ENCODE data around the gene CRYGA.

Gene CRYGA

DNA sequence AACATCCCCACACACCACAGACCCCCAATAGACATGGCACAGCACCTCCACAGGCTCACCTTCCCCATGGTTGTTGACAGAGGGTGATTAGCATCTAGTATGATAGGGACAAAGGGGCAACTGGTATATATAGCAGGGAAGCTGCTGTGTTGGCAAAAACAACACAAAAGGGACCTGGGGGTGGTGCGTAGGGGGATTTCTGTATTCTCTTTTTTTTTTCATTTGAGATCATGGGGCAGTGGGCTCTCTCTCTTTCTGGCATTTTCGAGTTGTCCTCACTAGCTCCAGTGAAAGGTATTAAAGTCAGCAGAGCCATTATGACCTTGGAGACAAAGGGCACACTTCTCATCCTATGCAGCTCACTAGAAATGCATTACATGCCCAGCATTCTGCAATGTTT is at the start of gene CRYGA:
Gene CRYGA (minus strand): TSS at position 101 of the 400 bp plus-strand sequence. CDS start 33 bp downstream, at position 68.
- no CpG with 5 or more reads among the region's 2 CpGs for WGBS (ENCODE audit: insufficient coverage, insufficient read length)

DNA sequence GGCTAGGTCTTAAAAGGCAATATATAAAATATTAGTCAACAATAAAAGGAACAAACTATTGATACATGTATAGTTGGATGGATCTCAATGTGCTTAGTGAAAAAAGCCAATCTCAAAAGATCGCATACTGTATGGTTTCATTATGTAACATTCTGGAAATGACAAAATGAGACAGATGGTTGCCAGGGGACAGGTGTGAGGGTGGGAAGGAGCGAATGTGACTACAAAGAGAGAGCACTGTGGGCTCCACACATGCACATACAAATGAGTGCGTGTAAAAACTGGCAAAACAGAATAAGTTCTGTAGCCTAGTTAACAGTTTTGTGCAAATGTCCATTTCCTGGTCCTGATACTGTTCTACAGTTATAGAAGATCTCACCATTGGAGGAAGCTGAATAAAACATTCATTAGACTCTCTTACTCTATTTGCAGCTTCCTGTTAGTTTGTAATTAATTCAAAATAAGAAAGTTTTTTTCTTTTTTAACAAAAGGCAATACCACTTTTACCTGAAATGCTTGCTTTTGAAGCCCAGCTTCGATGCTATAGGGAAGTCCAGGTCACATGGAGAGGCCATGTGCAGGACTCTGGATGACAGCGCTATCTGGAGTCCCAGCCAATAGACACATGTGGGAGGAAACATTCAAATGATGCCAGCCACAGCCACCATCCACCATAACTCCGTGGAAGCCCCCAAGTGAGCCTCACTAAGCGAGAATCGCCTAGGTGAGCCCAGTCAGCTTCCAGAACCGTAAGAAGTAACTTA is 47.5 kb upstream of the CRYGA start:
- H3K36me3 ChIP-seq (ENCODE audit: control insufficient read depth, insufficient read depth, low read length) = no peaks in the 10 kb centered on the region
- no peaks in the 10 kb centered on the region for H3K27me3 ChIP-seq (ENCODE audit: control insufficient read depth, insufficient read depth, low read length)
- DNase-seq (ENCODE audit: low read depth, low spot score) = no peak
- no CpG with 5 or more reads among the region's 9 CpGs for WGBS (ENCODE audit: insufficient coverage, insufficient read length)
- no peak overlapping the region for H3K27ac ChIP-seq (ENCODE audit: low read length)
- H3K9me3 ChIP-seq (ENCODE audit: control insufficient read depth, insufficient read depth, low read length) = no peaks in the 10 kb centered on the region
- no peak overlapping the region for H3K4me3 ChIP-seq (ENCODE audit: low read length)
- H3K4me1 ChIP-seq (ENCODE audit: control insufficient read depth, insufficient read depth, low read length) = no peaks in the 10 kb centered on the region

More for the DNA sequence above, at the start of gene CRYGA:
- Histone ChIP-seq H3K36me3 (ENCODE audit: control insufficient read depth, insufficient read depth, low read length) (no peaks in the 10 kb centered on the region), H3K27me3 (ENCODE audit: control insufficient read depth, insufficient read depth, low read length) (no peaks in the 10 kb centered on the region), H3K4me1 (ENCODE audit: control insufficient read depth, insufficient read depth, low read length) (no peaks in the 10 kb centered on the region), H3K4me3 (ENCODE audit: low read length) (no peak within 1 kb of the TSS), H3K27ac (ENCODE audit: low read length) (no peak within 1 kb of the TSS), H3K9me3 (ENCODE audit: control insufficient read depth, insufficient read depth, low read length) (no peaks in the 10 kb centered on the region)
- DNase-seq (ENCODE audit: low read depth, low spot score) = no peak

DNA sequence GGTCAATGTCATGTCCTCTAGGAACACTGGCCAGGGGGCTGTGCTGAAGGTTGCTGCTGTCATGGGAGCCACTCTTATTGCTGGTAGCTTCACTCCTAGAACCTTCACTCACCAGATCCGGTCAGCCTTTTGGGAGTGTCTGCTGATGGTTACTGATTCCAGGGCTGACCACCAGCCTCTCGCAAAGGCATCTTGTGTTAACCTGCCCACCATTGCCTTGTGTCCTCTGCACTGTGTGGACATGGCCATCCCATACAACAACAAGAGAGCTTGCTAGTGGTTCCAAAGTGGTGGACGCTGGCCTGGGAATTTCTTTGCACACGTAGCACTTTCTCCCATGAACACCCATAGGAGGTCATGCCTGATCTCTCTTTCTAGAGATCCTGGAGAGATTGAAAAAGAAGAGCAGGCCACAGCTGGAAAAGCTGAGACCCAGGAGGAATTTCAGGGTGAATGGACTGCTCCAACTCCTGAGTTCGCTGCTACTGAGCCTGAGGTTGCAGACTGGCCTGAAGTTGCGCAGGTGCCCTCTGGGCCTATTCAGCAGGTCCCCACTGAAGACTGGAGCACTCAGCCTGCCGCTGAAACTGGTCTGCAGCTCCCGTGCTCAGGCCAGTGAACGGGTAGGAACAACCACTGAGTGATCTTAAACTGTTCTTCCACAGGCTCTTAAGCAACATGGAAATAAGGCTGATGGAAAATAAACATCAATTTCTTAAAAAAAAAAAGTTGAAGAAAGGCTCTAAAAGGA is 45.1 kb upstream of the CRYGA start:
- Histone ChIP-seq H3K27ac (ENCODE audit: low read length) (no peak overlapping the region), H3K27me3 (ENCODE audit: control insufficient read depth, insufficient read depth, low read length) (no peaks in the 10 kb centered on the region), H3K9me3 (ENCODE audit: control insufficient read depth, insufficient read depth, low read length) (no peaks in the 10 kb centered on the region), H3K4me1 (ENCODE audit: control insufficient read depth, insufficient read depth, low read length) (no peaks in the 10 kb centered on the region), H3K4me3 (ENCODE audit: low read length) (no peak overlapping the region), H3K36me3 (ENCODE audit: control insufficient read depth, insufficient read depth, low read length) (no peaks in the 10 kb centered on the region)
- DNase-seq (ENCODE audit: low read depth, low spot score) = no peak
- no CpG with 5 or more reads among the region's 9 CpGs for WGBS (ENCODE audit: insufficient coverage, insufficient read length)

DNA sequence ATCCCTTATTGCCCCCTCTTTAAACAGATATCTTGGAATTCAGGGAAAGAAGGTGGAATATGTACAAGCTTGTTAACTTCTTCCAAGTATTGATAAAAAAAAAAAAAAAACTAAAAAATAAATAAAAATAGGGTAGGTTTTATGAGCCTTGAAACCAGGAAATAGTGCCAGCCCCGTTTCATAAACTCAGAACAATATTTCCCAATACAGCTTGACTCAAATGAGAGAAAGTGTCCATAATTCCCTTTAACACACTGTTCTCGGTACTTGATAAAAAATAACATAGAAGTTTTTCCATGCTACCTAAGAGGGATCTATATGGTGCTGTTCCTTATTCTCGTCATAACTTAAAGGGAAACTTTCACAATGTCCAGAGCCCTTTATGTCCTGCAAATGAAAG is 44.4 kb upstream of the CRYGA start:
- Histone ChIP-seq H3K4me3 (ENCODE audit: low read length) (no peak overlapping the region), H3K27me3 (ENCODE audit: control insufficient read depth, insufficient read depth, low read length) (no peaks in the 10 kb centered on the region), H3K9me3 (ENCODE audit: control insufficient read depth, insufficient read depth, low read length) (no peaks in the 10 kb centered on the region), H3K36me3 (ENCODE audit: control insufficient read depth, insufficient read depth, low read length) (no peaks in the 10 kb centered on the region), H3K27ac (ENCODE audit: low read length) (no peak overlapping the region), H3K4me1 (ENCODE audit: control insufficient read depth, insufficient read depth, low read length) (no peaks in the 10 kb centered on the region)
- no CpG with 5 or more reads among the region's 3 CpGs for WGBS (ENCODE audit: insufficient coverage, insufficient read length)
- DNase-seq (ENCODE audit: low read depth, low spot score) = no peak

DNA sequence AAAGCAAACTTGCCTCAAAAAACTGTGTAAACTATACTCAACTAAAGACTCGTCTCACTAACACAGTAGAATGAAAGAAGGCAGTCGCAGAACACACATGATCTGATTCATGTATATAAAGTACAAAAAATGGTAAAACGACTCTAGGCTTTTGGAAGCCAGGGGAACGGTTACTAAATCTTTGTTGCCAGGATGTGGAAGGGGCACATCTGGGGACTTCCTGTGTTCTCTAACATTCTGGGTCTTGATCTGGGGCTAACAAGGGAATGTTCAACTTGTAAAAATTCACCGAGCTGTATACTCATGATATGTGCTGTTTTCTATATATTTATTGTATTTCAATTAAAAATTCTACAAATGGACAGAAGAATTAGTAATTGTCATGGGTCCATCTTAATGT is 40.8 kb upstream of the CRYGA start:
- Histone ChIP-seq H3K27me3 (ENCODE audit: control insufficient read depth, insufficient read depth, low read length) (no peaks in the 10 kb centered on the region), H3K4me3 (ENCODE audit: low read length) (no peak overlapping the region), H3K9me3 (ENCODE audit: control insufficient read depth, insufficient read depth, low read length) (no peaks in the 10 kb centered on the region), H3K27ac (ENCODE audit: low read length) (no peak overlapping the region), H3K4me1 (ENCODE audit: control insufficient read depth, insufficient read depth, low read length) (no peaks in the 10 kb centered on the region), H3K36me3 (ENCODE audit: control insufficient read depth, insufficient read depth, low read length) (no peaks in the 10 kb centered on the region)
- WGBS (ENCODE audit: insufficient coverage, insufficient read length) = no CpG with 5 or more reads among the region's 5 CpGs
- DNase-seq (ENCODE audit: low read depth, low spot score) = no peak

DNA sequence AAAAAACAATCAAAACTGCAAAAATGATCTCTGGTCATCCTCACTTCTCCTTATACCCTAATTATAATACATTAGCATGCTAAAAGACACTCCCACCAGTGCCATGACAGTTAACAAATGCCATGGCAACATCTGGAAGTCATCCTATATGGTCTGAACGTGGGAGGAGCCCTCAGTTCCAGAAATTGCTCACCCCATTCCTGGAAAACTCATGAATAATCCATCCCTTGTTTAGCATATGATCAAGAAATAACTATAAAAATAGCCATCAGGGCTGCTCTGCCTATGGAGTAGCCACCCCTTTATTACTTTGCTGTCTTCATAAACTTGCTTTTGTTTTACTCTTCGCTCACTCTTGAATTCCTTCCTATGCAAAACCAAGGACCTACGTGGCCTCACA is 32.1 kb upstream of the CRYGA start:
- H3K4me1 ChIP-seq (ENCODE audit: control insufficient read depth, insufficient read depth, low read length) = no peaks in the 10 kb centered on the region
- DNase-seq (ENCODE audit: low read depth, low spot score) = no peak
- no CpG with 5 or more reads among the region's 3 CpGs for WGBS (ENCODE audit: insufficient coverage, insufficient read length)
- H3K27me3 ChIP-seq (ENCODE audit: control insufficient read depth, insufficient read depth, low read length) = no peaks in the 10 kb centered on the region
- H3K27ac ChIP-seq (ENCODE audit: low read length) = no peak overlapping the region
- no peaks in the 10 kb centered on the region for H3K9me3 ChIP-seq (ENCODE audit: control insufficient read depth, insufficient read depth, low read length)
- no peak overlapping the region for H3K4me3 ChIP-seq (ENCODE audit: low read length)
- no peaks in the 10 kb centered on the region for H3K36me3 ChIP-seq (ENCODE audit: control insufficient read depth, insufficient read depth, low read length)

DNA sequence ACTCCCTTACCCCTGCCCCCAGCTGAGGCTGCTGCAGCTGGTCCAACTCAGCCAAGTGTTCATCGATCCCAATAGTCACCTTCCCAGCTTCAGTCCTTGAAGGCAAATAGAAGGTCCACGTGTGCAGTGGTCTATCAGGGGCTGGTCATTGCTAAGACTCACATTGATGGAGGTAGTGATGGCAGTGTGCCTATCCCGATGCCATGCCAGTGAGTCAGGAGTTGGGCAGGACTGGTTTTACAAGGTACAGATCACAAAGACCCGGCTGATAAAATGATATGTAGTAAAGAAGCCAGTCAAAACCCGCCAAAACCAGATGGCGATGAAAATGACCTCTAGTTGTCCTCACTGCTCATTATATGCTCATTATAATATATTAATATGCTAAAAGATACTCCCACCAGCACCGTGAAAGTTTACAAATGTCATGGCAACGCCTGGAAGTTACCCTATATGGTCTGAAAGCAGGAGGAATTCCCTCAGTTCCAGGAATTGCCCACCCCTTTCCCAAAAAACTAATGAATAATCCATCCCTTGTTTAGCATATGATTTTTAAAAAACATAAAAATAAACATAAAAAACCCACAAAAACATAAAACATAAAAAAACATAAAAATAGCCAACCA is 29.3 kb upstream of the CRYGA start:
- Histone ChIP-seq H3K27ac (ENCODE audit: low read length) (no peak overlapping the region), H3K9me3 (ENCODE audit: control insufficient read depth, insufficient read depth, low read length) (no peaks in the 10 kb centered on the region), H3K4me1 (ENCODE audit: control insufficient read depth, insufficient read depth, low read length) (peaks cover 2% of the 10 kb centered on the region; the same call in 1 of the 2 replicates), H3K36me3 (ENCODE audit: control insufficient read depth, insufficient read depth, low read length) (no peaks in the 10 kb centered on the region), H3K27me3 (ENCODE audit: control insufficient read depth, insufficient read depth, low read length) (no peaks in the 10 kb centered on the region), H3K4me3 (ENCODE audit: low read length) (no peak overlapping the region)
- DNase-seq (ENCODE audit: low read depth, low spot score) = no peak
- no CpG with 5 or more reads among the region's 8 CpGs for WGBS (ENCODE audit: insufficient coverage, insufficient read length)

DNA sequence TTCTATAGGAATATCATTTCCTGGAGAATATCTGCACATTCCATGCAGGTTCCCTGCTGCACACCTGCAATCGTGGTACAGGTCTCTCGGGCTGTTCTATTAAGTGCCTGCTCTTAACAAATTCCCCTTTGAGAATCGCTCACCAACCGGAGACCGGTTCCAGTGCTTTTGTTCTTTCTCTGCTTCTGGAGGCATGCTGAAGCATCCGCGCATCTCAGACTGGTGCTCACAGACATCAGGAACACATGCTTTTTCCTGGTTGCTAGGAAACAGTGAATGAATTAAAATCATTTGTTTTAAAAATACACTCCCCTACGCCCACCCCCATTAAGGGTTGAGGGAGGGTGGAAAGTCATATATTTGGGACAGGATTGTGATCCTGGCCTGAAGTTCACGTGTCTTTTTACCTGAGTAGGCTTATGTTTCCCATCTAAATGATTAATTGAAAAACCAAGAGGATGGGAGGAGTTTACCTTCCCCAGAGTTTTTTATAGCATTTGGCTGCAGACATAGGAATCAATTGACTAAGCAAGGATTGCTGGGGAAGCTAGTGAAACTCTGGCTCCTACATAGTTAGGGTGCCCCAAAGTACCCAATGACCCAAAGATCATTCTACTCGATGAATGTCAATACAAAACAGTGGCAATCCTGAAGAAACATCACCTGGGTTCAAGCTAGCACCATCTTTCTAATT is 26.6 kb upstream of the CRYGA start, which contains the start of gene C2orf80:
Gene C2orf80 (minus strand): TSS at position 221 of the 694 bp plus-strand sequence. CDS start 3,044 bp downstream, outside the sequence.
- no peak for DNase-seq (ENCODE audit: low read depth, low spot score)
- peaks cover 2% of the 10 kb centered on the region; the same call in 1 of the 2 replicates for H3K4me1 ChIP-seq (ENCODE audit: control insufficient read depth, insufficient read depth, low read length)
- H3K36me3 ChIP-seq (ENCODE audit: control insufficient read depth, insufficient read depth, low read length) = no peaks in the 10 kb centered on the region
- WGBS (ENCODE audit: insufficient coverage, insufficient read length) = no CpG with 5 or more reads among the region's 10 CpGs
- H3K9me3 ChIP-seq (ENCODE audit: control insufficient read depth, insufficient read depth, low read length) = no peaks in the 10 kb centered on the region
- no peaks in the 10 kb centered on the region for H3K27me3 ChIP-seq (ENCODE audit: control insufficient read depth, insufficient read depth, low read length)
- no peak within 1 kb of the TSS for H3K4me3 ChIP-seq (ENCODE audit: low read length)
- no peak within 1 kb of the TSS for H3K27ac ChIP-seq (ENCODE audit: low read length)

GRCh38 chr2:208189069-208189809 is 25.9 kb upstream of the CRYGA start:
- H3K4me3 ChIP-seq (ENCODE audit: low read length) = no peak overlapping the region
- no CpG with 5 or more reads among the region's 5 CpGs for WGBS (ENCODE audit: insufficient coverage, insufficient read length)
- no peaks in the 10 kb centered on the region for H3K27me3 ChIP-seq (ENCODE audit: control insufficient read depth, insufficient read depth, low read length)
- H3K36me3 ChIP-seq (ENCODE audit: control insufficient read depth, insufficient read depth, low read length) = no peaks in the 10 kb centered on the region
- peaks cover 2% of the 10 kb centered on the region; the same call in 1 of the 2 replicates for H3K4me1 ChIP-seq (ENCODE audit: control insufficient read depth, insufficient read depth, low read length)
- no peaks in the 10 kb centered on the region for H3K9me3 ChIP-seq (ENCODE audit: control insufficient read depth, insufficient read depth, low read length)
- no peak overlapping the region for H3K27ac ChIP-seq (ENCODE audit: low read length)
- DNase-seq (ENCODE audit: low read depth, low spot score) = no peak
